IPS-18c (cell line): Measurements from ENCODE around the gene PHACTR3.

ENCODE experiments used
- H3K4me3 ChIP-seq: 2 replicates; pipeline ENCODE4 v1.7.0; 2013; ENCODE audit warnings: low read depth, mild to moderate bottlenecking, low read length, moderate library complexity; ENCODE audit not compliant: insufficient read depth
- H3K9me3 ChIP-seq: one replicate; pipeline ENCODE4 v1.6.1; 2013; ENCODE audit warnings: mild to moderate bottlenecking, low read length, moderate library complexity; ENCODE audit not compliant: control insufficient read depth, insufficient read depth

The PHACTR3 gene

DNA sequence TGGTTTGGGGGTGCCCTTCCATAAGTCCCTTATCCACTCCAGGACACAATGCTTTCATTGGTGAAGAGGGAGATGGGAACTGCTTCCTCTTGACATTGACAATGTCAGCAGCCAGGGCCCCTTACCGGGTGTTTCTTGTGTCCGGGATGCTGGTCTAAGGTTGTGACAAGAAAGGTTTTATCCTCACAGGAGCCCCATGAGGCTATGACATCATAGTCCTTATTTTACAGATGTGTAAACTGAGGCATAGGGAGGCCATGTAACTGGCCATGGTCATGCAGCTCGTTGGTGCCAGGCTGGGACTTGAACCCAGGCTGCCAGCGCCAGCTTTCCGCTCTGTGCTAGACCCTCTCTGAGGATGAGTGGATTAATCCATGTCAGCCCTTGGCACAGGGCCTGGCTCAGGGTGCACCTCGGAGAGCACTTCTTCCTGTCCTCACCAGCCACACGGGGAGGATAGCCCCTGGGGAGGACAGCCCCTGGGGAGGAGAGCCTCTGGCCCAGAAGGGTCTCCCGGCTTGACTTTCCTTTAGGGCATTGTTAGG is 171.8 kb downstream of the PHACTR3 start:
- H3K4me3 ChIP-seq, result no peak overlapping the region
- H3K9me3 ChIP-seq, result no peaks in the 10 kb centered on the region

DNA sequence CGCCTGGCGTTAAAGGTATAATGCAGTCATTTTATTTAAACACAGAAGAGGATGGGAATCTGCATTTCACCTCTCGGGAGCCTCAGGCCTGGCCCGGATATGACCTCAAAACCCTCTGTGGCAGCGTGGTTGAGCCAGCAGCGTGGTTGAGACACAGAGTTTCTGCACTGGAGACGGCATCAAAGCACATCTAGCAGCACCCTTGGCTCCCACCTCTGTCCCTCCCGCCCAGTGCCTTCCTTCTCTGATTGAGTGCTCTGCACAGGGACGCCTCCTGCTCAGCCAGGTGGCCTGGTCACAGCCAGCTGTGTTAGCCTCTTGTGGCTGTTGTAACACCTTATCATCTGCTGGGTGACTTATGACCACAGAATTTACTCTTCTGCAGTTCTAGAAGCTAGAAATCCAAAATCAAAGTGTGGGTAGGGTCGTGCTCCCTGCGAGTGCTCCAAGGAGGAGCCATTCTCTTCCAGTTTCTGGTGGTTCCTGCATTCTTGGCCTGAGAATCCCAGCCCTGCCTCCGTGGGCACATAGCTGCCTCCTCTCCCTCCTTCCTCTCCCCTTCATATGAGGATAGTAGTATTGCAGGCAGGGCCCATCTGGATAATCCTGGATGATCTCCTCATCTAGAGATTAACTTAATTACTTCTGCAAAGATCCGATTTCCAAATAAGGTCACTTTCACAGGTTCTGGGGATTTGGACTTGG is 172.4 kb downstream of the PHACTR3 start:
- Histone ChIP-seq H3K9me3 (no peaks in the 10 kb centered on the region), H3K4me3 (no peak overlapping the region)

DNA sequence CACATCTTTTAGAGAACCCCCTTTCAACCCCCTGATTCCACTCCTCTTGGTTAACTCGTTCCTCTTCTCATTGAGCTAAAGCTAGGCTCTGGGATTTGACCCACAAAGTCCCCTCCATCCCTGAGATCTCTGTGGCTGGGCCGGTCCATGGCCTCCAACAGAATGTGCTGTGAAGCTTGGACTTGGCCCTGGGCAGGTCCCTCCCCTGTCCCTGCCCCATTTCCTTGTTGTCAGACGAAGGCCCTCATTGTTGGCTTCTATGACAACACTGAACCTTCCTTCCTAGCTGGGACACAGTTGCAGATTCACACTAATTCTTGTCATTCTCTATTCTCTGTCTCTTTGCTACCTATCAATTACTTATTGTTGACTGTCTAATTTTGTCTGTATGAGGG is 173.0 kb downstream of the PHACTR3 start:
- no peak overlapping the region for H3K4me3 ChIP-seq
- H3K9me3 ChIP-seq, result no peaks in the 10 kb centered on the region

GRCh38 chr20:59777814-59778575 is 173.7 kb downstream of the PHACTR3 start:
- H3K9me3 ChIP-seq, result no peaks in the 10 kb centered on the region

GRCh38 chr20:59778615-59779200 is 174.4 kb downstream of the PHACTR3 start:
- H3K4me3 ChIP-seq, result no peak overlapping the region
- no peaks in the 10 kb centered on the region for H3K9me3 ChIP-seq

More at GRCh38 chr20:59777814-59778575, 173.7 kb downstream of the PHACTR3 start:
- H3K4me3 ChIP-seq, result no peak overlapping the region

GRCh38 chr20:59779656-59780380 is 175.5 kb downstream of the PHACTR3 start:
- H3K4me3 ChIP-seq, result no peak overlapping the region
- no peaks in the 10 kb centered on the region for H3K9me3 ChIP-seq

GRCh38 chr20:59780494-59781185 is 176.3 kb downstream of the PHACTR3 start:
- no peak overlapping the region for H3K4me3 ChIP-seq
- H3K9me3 ChIP-seq, result no peaks in the 10 kb centered on the region

GRCh38 chr20:59781226-59781625 is 176.9 kb downstream of the PHACTR3 start:
- no peaks in the 10 kb centered on the region for H3K9me3 ChIP-seq
- no peak overlapping the region for H3K4me3 ChIP-seq

- Histone ChIP-seq H3K9me3 (no peaks in the 10 kb centered on the region), H3K4me3 (no peak overlapping the region)
Measured at GRCh38 chr20:59782986-59783640, 178.8 kb downstream of the PHACTR3 start.

- Histone ChIP-seq H3K9me3 (no peaks in the 10 kb centered on the region), H3K4me3 (no peak overlapping the region)
Measured at GRCh38 chr20:59783641-59784010, 179.3 kb downstream of the PHACTR3 start.

GRCh38 chr20:59784365-59784764 is 180.0 kb downstream of the PHACTR3 start:
- Histone ChIP-seq H3K4me3 (no peak overlapping the region), H3K9me3 (no peaks in the 10 kb centered on the region)

DNA sequence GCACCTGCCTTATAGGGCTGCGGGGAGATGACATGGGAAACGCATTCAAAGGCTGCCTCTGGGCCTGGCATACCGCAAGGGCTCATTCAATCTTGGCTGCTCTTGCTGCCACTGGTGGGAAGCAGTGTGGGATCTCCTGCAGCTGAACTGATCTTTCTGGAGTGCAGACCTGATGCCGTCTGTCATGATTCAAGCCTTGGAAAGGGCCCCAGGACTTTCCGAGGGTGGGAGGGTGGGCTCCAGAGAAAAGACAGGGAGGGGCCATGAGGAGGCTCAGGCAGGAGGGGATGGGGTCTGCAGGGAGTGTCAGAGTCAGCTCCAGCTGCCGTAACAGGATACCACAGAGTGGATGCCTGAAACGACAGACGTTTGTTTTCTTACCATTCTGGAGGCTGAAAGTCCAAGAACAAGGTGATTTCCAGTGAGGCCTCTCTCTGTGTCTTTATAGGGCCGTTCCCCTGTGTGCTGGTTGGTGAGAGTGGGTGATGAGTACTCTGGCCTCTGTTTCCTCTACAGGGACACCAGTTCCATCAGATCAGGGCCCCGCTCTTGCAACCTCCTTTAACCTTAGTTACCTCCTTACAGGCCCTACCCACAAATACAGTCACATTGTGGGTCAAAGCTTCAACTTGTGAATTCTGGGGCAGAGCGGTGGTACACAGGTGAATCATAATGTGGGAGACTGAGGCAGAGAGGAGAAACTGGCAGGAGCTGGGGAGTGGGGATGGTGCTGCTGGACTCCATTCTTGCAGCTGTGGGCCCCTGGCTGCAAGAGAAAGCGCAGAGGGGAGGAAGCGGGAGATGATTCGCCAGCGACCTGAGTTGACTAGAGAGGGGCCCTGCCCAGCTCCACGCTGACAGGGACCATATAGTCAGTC is 180.7 kb downstream of the PHACTR3 start:
- H3K4me3 ChIP-seq, result no peak overlapping the region
- H3K9me3 ChIP-seq, result no peaks in the 10 kb centered on the region

DNA sequence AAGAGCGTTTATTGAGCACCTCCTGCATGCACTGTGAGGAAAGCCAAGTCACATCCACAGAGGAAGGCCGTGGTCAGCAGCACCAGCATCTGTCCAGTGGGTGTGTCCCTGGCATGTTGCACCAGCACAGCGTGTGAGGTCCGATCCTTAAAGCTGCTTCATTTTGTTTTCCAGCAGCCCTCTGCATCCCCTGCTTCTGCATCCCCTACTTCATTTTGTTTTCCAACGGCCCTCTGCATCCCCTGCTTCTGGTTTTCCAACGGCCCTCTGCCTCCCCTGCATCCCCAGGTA is 181.3 kb downstream of the PHACTR3 start:
- Histone ChIP-seq H3K4me3 (no peak overlapping the region), H3K9me3 (no peaks in the 10 kb centered on the region)

- Histone ChIP-seq H3K4me3 (no peak overlapping the region), H3K9me3 (no peaks in the 10 kb centered on the region)
Measured at GRCh38 chr20:59785986-59786795, 181.9 kb downstream of the PHACTR3 start.
